ENCODE data around the gene ZNF366.

Gene ZNF366

GRCh38 chr5:72511366-72511765, 4.2 kb upstream of the ZNF366 start:
- FAIRE-seq (no peak), DNase-seq (ENCODE audit: insufficient read length, low spot score) (no peak)
- TF ChIP-seq POLR2A (IDR thresholded peaks at IDR 0.05; ENCODE audit: low read depth, low read length), result no peak

GRCh38 chr5:72510610-72511181, 3.5 kb upstream of the ZNF366 start:
- DNase-seq (ENCODE audit: insufficient read length, low spot score), result peak; percentile 52
- no peak for FAIRE-seq
- no peak for TF ChIP-seq POLR2A (IDR thresholded peaks at IDR 0.05; ENCODE audit: low read depth, low read length)

GRCh38 chr5:72509401-72509800, 2.2 kb upstream of the ZNF366 start:
- no peak for FAIRE-seq
- DNase-seq (ENCODE audit: insufficient read length, low spot score), result no peak
- no peak for TF ChIP-seq POLR2A (IDR thresholded peaks at IDR 0.05; ENCODE audit: low read depth, low read length)

GRCh38 chr5:72508241-72509170, 1.3 kb upstream of the ZNF366 start:
- TF ChIP-seq POLR2A (IDR thresholded peaks at IDR 0.05; ENCODE audit: low read depth, low read length), result no peak
- FAIRE-seq (no peak), DNase-seq (ENCODE audit: insufficient read length, low spot score) (no peak)

GRCh38 chr5:72507907-72508238, 663 bp upstream of the ZNF366 start:
- no peak for TF ChIP-seq POLR2A (IDR thresholded peaks at IDR 0.05; ENCODE audit: low read depth, low read length)
- no peak for DNase-seq (ENCODE audit: insufficient read length, low spot score)
- no peak for FAIRE-seq

GRCh38 chr5:72506158-72506549, 1.1 kb downstream of the ZNF366 start:
- DNase-seq (ENCODE audit: insufficient read length, low spot score), result no peak
- FAIRE-seq, result no peak
- TF ChIP-seq POLR2A (IDR thresholded peaks at IDR 0.05; ENCODE audit: low read depth, low read length), result no peak

- no peak for DNase-seq (ENCODE audit: insufficient read length, low spot score)
- FAIRE-seq, result no peak
- TF ChIP-seq POLR2A (IDR thresholded peaks at IDR 0.05; ENCODE audit: low read depth, low read length), result no peak
Observed at GRCh38 chr5:72505539-72506157, 1.6 kb downstream of the ZNF366 start.

- TF ChIP-seq POLR2A (IDR thresholded peaks at IDR 0.05; ENCODE audit: low read depth, low read length), result no peak
- FAIRE-seq (no peak), DNase-seq (ENCODE audit: insufficient read length, low spot score) (no peak)
Observed at GRCh38 chr5:72505016-72505415, 2.2 kb downstream of the ZNF366 start.

- no peak for TF ChIP-seq POLR2A (IDR thresholded peaks at IDR 0.05; ENCODE audit: low read depth, low read length)
- peak; percentile 18 for DNase-seq (ENCODE audit: insufficient read length, low spot score)
- peak; percentile 23 for FAIRE-seq
Observed at GRCh38 chr5:72503888-72504491, 3.2 kb downstream of the ZNF366 start.

- FAIRE-seq (no peak), DNase-seq (ENCODE audit: insufficient read length, low spot score) (no peak)
Observed at GRCh38 chr5:72501488-72501887, 5.7 kb downstream of the ZNF366 start.

GRCh38 chr5:72499730-72500129, 7.5 kb downstream of the ZNF366 start:
- FAIRE-seq, result no peak
- no peak for TF ChIP-seq POLR2A (IDR thresholded peaks at IDR 0.05; ENCODE audit: low read depth, low read length)
- no peak for DNase-seq (ENCODE audit: insufficient read length, low spot score)

More at GRCh38 chr5:72501488-72501887, 5.7 kb downstream of the ZNF366 start:
- no peak for TF ChIP-seq POLR2A (IDR thresholded peaks at IDR 0.05; ENCODE audit: low read depth, low read length)

- FAIRE-seq, result no peak
- TF ChIP-seq POLR2A (IDR thresholded peaks at IDR 0.05; ENCODE audit: low read depth, low read length), result no peak
- no peak for DNase-seq (ENCODE audit: insufficient read length, low spot score)
Observed at GRCh38 chr5:72499090-72499489, 8.1 kb downstream of the ZNF366 start.

GRCh38 chr5:72498284-72498683, 8.9 kb downstream of the ZNF366 start:
- DNase-seq (ENCODE audit: insufficient read length, low spot score) (peak; percentile 11), FAIRE-seq (peak; percentile 84)
- no peak for TF ChIP-seq POLR2A (IDR thresholded peaks at IDR 0.05; ENCODE audit: low read depth, low read length)

GRCh38 chr5:72497823-72498222, 9.4 kb downstream of the ZNF366 start:
- no peak for TF ChIP-seq POLR2A (IDR thresholded peaks at IDR 0.05; ENCODE audit: low read depth, low read length)
- FAIRE-seq (no peak), DNase-seq (ENCODE audit: insufficient read length, low spot score) (no peak)
